GOT3 (cell line): ENCODE results near the gene ARHGAP40.

ENCODE experiments used
- DNase-seq: peaks from one replicate; lab custom pipeline; 2025; ENCODE audit warnings: mixed read lengths; lab: John Stamatoyannopoulos, UW

Gene ARHGAP40

GRCh38 chr20:38617830-38618196, 16.2 kb downstream of the ARHGAP40 start:
- no peak for DNase-seq

GRCh38 chr20:38620441-38620840, 18.8 kb downstream of the ARHGAP40 start:
- no peak for DNase-seq

- no peak for DNase-seq
These were observed 21.5 kb downstream of the ARHGAP40 start for GRCh38 chr20:38623061-38623460.

- DNase-seq = no peak
These were observed 22.5 kb downstream of the ARHGAP40 start for GRCh38 chr20:38624084-38624483.

- no peak for DNase-seq
These were observed 24.3 kb downstream of the ARHGAP40 start for GRCh38 chr20:38625896-38626295.

GRCh38 chr20:38626921-38627659, 25.5 kb downstream of the ARHGAP40 start:
- no peak for DNase-seq

GRCh38 chr20:38628580-38629470, 27.2 kb downstream of the ARHGAP40 start:
- no peak for DNase-seq

GRCh38 chr20:38629979-38630378, 28.4 kb downstream of the ARHGAP40 start:
- DNase-seq = no peak

GRCh38 chr20:38630727-38631126, 29.1 kb downstream of the ARHGAP40 start:
- no peak for DNase-seq

GRCh38 chr20:38631155-38632022, 29.8 kb downstream of the ARHGAP40 start:
- DNase-seq = no peak

GRCh38 chr20:38633577-38634093, 32.0 kb downstream of the ARHGAP40 start:
- DNase-seq = no peak

GRCh38 chr20:38635721-38636288, 34.2 kb downstream of the ARHGAP40 start:
- no peak for DNase-seq

- no peak for DNase-seq
These were observed 38.9 kb downstream of the ARHGAP40 start for GRCh38 chr20:38640521-38640920.

GRCh38 chr20:38642498-38642897, 40.9 kb downstream of the ARHGAP40 start:
- no peak for DNase-seq

GRCh38 chr20:38644588-38645260, 43.1 kb downstream of the ARHGAP40 start:
- no peak for DNase-seq

GRCh38 chr20:38645351-38645750, 43.7 kb downstream of the ARHGAP40 start:
- no peak for DNase-seq

GRCh38 chr20:38645980-38646858, 44.6 kb downstream of the ARHGAP40 start:
- peak; percentile 32 for DNase-seq

- DNase-seq = no peak
These were observed 47.8 kb downstream of the ARHGAP40 start for GRCh38 chr20:38649275-38649891.

GRCh38 chr20:38650010-38650409, 48.4 kb downstream of the ARHGAP40 start:
- no peak for DNase-seq

- no peak for DNase-seq
These were observed 49.5 kb downstream of the ARHGAP40 start for GRCh38 chr20:38651154-38651553.
